HG03108 (cell line): ENCODE data around the gene RAP1B.

Experiments used
- ATAC-seq: cut with Tn5 transposase; IDR thresholded peaks from one replicate; pipeline ENCODE4 v1.9.1; 2021; ENCODE audit warnings: moderate library complexity; ENCODE audit not compliant: unreplicated experiment

The RAP1B gene

DNA sequence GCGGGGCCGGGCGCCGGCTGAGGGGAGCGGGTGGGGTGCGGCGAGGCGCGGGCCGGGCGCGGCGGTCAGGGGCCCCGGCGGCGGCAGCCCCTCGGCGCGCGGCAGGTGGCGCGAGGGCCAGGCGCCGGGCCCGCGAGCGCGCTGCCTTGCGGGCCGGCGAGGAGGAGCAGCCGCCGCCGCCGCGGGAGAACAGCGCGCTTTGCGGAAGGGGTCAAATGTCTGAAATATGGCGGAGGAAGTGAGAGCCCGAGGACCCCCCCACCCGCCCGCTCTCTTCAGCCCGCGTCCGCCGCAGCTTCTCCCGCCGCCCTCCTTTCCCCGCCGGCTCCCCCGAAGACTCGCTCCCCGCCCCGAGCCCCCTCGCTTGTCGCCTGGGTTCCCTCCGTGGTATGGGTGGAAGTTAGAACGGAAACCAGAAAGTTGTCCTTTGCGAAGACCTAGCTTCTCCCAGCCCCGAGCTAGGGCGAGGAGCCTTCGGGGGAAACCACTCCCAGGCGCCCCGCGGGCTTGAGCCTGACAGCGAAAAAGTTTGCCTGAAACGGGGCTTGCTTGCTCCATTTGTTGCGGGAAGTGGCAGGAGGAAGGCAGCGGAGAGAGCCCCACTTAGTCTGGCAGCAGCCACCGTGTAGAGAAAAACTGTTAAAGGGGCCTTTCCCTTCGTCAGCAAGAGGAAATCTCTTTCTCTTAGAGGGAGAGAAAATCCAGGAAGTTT is 551 bp downstream of the RAP1B start:
- ATAC-seq: peak; percentile 6

DNA sequence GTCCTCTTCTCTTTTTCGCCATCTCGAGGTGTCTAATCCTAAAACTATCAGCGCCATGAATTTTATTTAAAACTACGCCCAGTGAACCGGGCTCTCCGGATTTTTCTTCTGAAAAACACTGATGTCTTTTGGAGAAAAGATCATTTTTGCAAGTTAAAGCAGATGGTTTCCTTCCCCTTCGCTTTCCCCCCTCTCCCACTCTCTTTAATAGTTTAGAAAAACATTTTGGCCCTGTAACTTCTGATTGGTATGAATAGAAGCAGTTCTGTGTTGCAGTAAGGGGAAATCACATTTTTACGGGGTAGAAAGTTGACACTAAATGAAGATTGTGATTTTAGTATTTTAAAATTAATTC is 1.1 kb downstream of the RAP1B start:
- no peak for ATAC-seq

GRCh38 chr12:68612202-68612601 is 1.5 kb downstream of the RAP1B start:
- ATAC-seq: no peak

DNA sequence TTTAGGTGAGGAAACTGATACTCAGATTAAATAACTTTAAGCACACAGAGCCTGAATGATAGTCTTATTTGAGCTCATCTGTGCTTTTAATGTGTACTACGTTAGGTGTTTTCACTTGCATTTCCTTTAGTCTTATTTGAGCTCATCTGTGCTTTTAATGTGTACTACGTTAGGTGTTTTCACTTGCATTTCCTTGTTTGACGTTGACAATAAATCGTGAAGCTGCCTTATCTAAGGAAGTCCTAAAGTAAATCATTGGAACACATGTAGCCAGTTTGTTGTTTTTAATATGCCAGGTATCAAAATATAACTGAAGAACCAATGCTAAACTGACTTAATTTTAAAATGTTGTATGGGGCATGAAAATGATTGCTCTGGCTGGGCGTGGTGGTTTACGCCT is 2.0 kb downstream of the RAP1B start:
- no peak for ATAC-seq

- ATAC-seq: no peak
Measured at GRCh38 chr12:68613209-68613904, 2.7 kb downstream of the RAP1B start.

DNA sequence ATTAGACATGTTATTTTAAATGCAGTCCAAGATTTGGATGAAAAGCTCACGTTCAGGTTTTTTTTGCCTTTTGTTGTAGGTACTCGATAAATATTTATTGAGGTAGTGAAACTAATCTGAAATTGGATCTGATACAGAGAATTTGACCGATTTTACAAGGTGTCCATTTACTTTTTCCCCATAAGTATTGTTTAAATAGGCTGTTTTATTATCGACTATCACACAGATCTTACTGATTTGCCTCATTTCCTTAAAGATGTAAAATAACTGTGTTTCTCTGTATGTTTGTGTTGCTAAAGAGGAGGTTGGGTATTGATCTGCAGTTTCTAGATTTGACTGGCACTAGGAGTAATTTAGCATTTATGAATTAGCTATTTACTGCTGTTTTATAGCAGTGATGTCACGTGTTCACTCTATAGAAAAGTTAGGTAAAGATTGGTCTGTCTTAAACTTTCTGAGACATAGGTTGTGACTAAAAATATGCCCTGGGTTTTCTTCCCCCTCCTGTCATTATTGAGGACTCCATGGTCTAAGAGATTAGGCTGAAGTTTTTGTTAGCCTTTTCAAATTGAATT is 3.5 kb downstream of the RAP1B start:
- ATAC-seq: no peak

GRCh38 chr12:68614769-68615168 is 4.1 kb downstream of the RAP1B start:
- ATAC-seq: no peak

DNA sequence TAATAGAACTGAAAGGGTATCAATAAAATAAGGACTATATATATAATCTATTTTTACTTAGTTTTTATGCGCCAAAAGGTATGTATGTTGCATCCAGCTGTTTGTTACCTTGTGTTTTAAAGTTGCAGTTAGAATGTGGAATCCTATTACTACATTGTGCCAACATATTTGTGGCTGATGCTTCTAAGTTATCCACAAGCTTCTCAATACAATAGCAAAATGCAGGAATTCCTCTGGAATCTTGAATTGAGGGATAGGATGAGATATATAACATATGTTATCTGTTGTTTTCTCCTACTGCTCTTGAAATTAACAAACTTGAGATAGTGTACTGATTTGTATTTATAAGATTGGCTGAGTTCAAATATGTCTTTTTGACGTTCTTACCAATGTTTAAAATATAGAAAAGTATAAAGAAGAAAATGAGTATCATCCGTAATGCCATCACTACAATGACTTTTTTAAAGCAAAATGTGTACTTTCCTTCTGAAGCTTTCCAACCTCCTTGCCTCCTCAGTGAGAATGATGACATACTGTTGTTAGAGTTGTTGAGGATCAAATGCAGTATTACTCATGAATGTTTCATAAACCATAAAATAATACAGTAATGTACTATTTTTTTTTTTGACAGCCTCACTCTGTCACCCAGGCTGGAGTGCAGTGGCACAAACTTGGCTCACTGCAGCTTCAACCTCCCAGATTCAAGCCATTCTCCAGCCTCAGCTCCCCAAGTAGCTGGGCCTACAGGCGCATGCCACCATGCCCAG is 6.6 kb downstream of the RAP1B start:
- no peak for ATAC-seq

GRCh38 chr12:68619541-68619940 is 8.8 kb downstream of the RAP1B start:
- no peak for ATAC-seq

- ATAC-seq: no peak
Measured at GRCh38 chr12:68620519-68621471, 10.1 kb downstream of the RAP1B start.

- no peak for ATAC-seq
Measured at GRCh38 chr12:68621472-68622081, 10.9 kb downstream of the RAP1B start.

GRCh38 chr12:68622250-68622649 is 11.6 kb downstream of the RAP1B start:
- no peak for ATAC-seq

GRCh38 chr12:68623059-68623458 is 12.4 kb downstream of the RAP1B start:
- ATAC-seq: no peak

GRCh38 chr12:68623984-68624383 is 13.3 kb downstream of the RAP1B start:
- ATAC-seq: no peak

DNA sequence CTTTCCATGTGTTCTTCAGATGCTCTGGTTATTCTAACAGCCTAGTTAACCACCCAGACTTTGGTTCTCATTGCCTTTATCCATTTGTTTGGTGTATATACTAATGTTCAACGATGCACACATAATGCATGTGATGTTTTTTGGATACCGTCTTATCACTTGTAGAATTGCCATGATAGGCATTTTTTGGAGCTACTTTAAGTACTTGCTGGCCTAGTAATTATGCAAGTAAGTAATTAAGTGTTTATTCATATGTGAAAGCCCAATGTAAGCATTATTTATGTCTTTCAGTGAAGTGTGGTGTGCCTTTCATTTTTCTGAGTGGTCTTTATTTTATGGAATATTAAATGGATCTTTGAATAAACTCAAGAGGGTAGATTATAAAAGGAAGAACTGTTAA is 14.2 kb downstream of the RAP1B start:
- ATAC-seq: no peak

DNA sequence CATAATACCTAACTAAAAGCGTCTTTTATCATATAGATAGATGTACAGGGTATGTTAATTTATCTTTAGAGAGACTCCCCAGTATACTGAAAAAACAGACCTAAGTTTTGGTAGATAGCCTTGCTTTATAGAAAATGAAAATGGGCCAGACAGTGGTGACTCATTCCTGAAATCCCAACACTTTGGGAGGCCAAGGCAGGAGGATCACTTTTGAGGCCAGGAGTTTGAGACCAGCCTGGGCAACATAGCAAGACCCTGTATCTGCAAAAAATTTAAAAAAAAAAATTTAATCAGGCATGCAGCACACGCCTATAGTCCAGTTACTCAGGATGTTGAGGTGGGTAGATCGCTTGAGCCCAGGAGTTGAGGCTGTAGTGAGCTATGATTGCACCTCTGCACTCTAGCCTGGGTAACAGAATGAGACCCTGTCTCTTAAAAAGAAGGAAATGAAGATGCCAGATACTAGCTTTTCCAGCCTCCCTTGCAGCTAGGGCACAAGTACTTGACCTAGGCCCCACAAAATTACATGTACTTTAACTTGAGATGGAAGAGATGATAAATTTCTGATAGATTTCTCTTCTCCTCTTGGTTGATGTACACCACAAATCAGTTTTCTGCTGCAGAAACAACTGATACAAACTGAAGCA is 17.1 kb downstream of the RAP1B start:
- no peak for ATAC-seq

DNA sequence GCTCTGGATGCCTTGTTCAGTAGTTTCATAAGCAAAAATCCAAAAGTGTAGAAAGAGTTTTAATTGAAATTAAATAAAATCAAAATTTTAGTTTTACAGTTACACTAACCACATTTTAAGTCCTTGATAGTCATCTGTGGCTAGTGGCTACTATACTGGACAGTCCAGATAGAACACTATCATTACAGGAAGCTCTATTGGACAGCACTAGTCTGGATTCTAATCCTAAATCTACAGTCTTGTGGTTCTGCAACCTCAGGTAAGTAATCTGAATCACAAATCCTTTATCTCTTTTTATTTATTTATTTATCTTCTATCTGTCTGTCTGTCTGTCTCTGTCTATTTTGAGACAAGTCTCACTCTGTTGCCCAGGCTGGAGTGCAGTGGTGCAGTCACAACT is 18.0 kb downstream of the RAP1B start:
- no peak for ATAC-seq

DNA sequence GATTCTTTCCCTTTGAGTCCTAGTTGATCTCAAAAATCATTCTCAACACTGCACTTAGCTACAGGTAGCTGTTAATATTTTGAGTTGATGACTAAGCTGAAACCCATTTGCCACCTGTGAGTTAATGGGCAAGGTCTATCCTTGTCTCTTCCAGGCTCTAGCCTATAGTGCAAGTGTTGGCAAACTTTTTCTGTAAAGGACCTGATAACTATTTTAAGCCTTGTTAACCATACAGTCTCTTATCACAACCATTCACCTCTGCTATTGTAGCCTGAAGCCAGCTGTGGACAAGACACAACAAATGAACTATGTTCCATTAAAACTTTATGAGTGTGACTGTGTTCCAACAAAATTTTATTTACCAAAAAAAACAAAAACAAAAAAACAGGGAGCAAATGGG is 19.4 kb downstream of the RAP1B start:
- ATAC-seq: no peak

- ATAC-seq: no peak
Measured at GRCh38 chr12:68630598-68630997, 19.9 kb downstream of the RAP1B start.

GRCh38 chr12:68631227-68631626 is 20.5 kb downstream of the RAP1B start:
- no peak for ATAC-seq
